Smooth muscle cell (in vitro differentiated cells): ENCODE data around the gene CXCL1. TPM values are rescaled to one million over a fixed set of nuclear protein-coding genes. Genes with fewer than 3 reads are reported as not detected.

Source experiments
- DNase-seq: peaks from one replicate; lab custom pipeline; 2025; ENCODE audit not compliant: unreplicated experiment; lab: John Stamatoyannopoulos, UW
- H2AFZ ChIP-seq: fragments of 200-600 bp; sonication (generic); 2 replicates; pipeline ENCODE4 v1.6.0; 2016; ENCODE audit warnings: antibody characterized with exemption, low read depth, mild to moderate bottlenecking
- H3F3A ChIP-seq: fragments of 200-600 bp; sonication (generic); 2 replicates; pipeline ENCODE4 v1.6.0; 2017; ENCODE audit warnings: antibody characterized with exemption, low read depth
- H3K27ac ChIP-seq: fragments of 200-600 bp; sonication (generic); 2 replicates; pipeline ENCODE4 v1.5.1; 2016; ENCODE audit warnings: low read depth, mild to moderate bottlenecking
- H3K27me3 ChIP-seq: fragments of 200-600 bp; sonication (generic); 2 replicates; pipeline ENCODE4 v1.6.1; 2016; ENCODE audit warnings: low read depth, mild to moderate bottlenecking
- H3K36me3 ChIP-seq: fragments of 200-600 bp; sonication (generic); 2 replicates; pipeline ENCODE4 v1.5.1; 2016; ENCODE audit warnings: low read depth
- H3K4me1 ChIP-seq: fragments of 200-600 bp; sonication (generic); 2 replicates; pipeline ENCODE4 v1.5.1; 2016; ENCODE audit warnings: low read depth
- H3K4me2 ChIP-seq: fragments of 200-600 bp; sonication (generic); 2 replicates; pipeline ENCODE4 v1.6.0; 2016; ENCODE audit warnings: mild to moderate bottlenecking
- H3K4me3 ChIP-seq: fragments of 200-600 bp; sonication (generic); 2 replicates; pipeline ENCODE4 v1.5.1; 2016; ENCODE audit warnings: mild to moderate bottlenecking
- H3K79me2 ChIP-seq: fragments of 200-600 bp; sonication (generic); 2 replicates; pipeline ENCODE4 v1.6.0; 2016; ENCODE audit warnings: low read depth, mild to moderate bottlenecking
- H3K9ac ChIP-seq: fragments of 200-600 bp; sonication (generic); 2 replicates; pipeline ENCODE4 v1.6.0; 2016; ENCODE audit warnings: low read depth
- H3K9me3 ChIP-seq: fragments of 200-600 bp; sonication (generic); replicated peaks from 2 replicates; pipeline ENCODE4 v1.5.1; 2016; ENCODE audit warnings: low read depth
- H4K20me1 ChIP-seq: fragments of 200-600 bp; sonication (generic); 2 replicates; pipeline ENCODE4 v1.6.0; 2016; ENCODE audit warnings: low read depth
- CTCF ChIP-seq: fragments of 200-600 bp; sonication (generic); IDR thresholded peaks from 2 replicates; pipeline ENCODE4 v1.5.1; 2017; ENCODE audit warnings: borderline replicate concordance, mild to moderate bottlenecking, antibody characterized with exemption; ENCODE audit not compliant: insufficient read depth, poor library complexity, severe bottlenecking
- WGBS: methylation state at CpG from one replicate; pipeline ENCODE4 v1.1.7; 2016; ENCODE audit warnings: low lambda C conversion rate; 5-methylcytosine and 5-hydroxymethylcytosine counted together
- polyA plus RNA-seq: library from polyadenylated mRNA; unstranded; fragments of >200 nt; fragmentation: Nextera tagmentation; extraction: Ambion mirVana; gene quantifications from 2 replicates; pipeline ENCODE4 v1.2.1, GENCODE V29; 2016
- total RNA-seq: library from RNA; depleted of rRNA; stranded (reverse); fragments of >200 nt; gene quantifications from 2 replicates; pipeline ENCODE4 v1.2.3, GENCODE V29; 2014

CXCL1 gene
- total RNA-seq (6.4 and 20.9 TPM in 2 replicates), polyA plus RNA-seq (23.2 and 39.7 TPM in 2 replicates)

GRCh38 chr4:73869130-73870055 is at the start of gene CXCL1:
Gene CXCL1 (plus strand): TSS chr4:73869393. CDS start chr4:73869471, 78 bp downstream.
- Histone ChIP-seq H3K36me3 (no peaks in the 10 kb centered on the region), H2AFZ (peak within 1 kb of the TSS; percentile 95), H3K4me1 (peaks cover 8% of the 10 kb centered on the region), H3K9me3 (no peaks in the 10 kb centered on the region), H3K27me3 (peaks cover 38% of the 10 kb centered on the region), H3K4me3 (peak within 1 kb of the TSS; percentile 79), H3F3A (no peaks in the 10 kb centered on the region), H3K79me2 (no peaks in the 10 kb centered on the region), H3K4me2 (peak within 1 kb of the TSS; percentile 94), H3K9ac (peak within 1 kb of the TSS; percentile 47), H4K20me1 (no peaks in the 10 kb centered on the region), H3K27ac (no peak within 1 kb of the TSS)
- TF ChIP-seq CTCF, result no peak
- DNase-seq, result no peak
- 9% methylated on average over 57 of the region's 61 CpGs for WGBS

GRCh38 chr4:73821325-73821724 is 47.9 kb upstream of the CXCL1 start:
- Histone ChIP-seq H3K79me2 (no peaks in the 10 kb centered on the region), H3K4me3 (no peak overlapping the region), H3K4me1 (no peaks in the 10 kb centered on the region), H2AFZ (no peak overlapping the region), H3K36me3 (no peaks in the 10 kb centered on the region), H3K9ac (no peak overlapping the region), H3K27me3 (no peaks in the 10 kb centered on the region), H3F3A (no peaks in the 10 kb centered on the region), H3K9me3 (no peaks in the 10 kb centered on the region), H4K20me1 (no peaks in the 10 kb centered on the region), H3K4me2 (no peak overlapping the region), H3K27ac (no peak overlapping the region)
- WGBS, result 80% methylated on average over 4 of the region's 4 CpGs
- no peak for DNase-seq
- no peak for TF ChIP-seq CTCF

GRCh38 chr4:73822389-73822788 is 46.8 kb upstream of the CXCL1 start:
- 91% methylated on average over 3 of the region's 3 CpGs for WGBS
- Histone ChIP-seq H3K27ac (no peak overlapping the region), H3K79me2 (no peaks in the 10 kb centered on the region), H3K9me3 (peaks cover under 1% of the 10 kb centered on the region), H3K27me3 (no peaks in the 10 kb centered on the region), H3K4me2 (no peak overlapping the region), H2AFZ (no peak overlapping the region), H3K4me3 (no peak overlapping the region), H3K4me1 (no peaks in the 10 kb centered on the region), H3K36me3 (no peaks in the 10 kb centered on the region), H3K9ac (no peak overlapping the region), H4K20me1 (no peaks in the 10 kb centered on the region), H3F3A (no peaks in the 10 kb centered on the region)
- no peak for DNase-seq
- no peak for TF ChIP-seq CTCF
